K562 (cell line): ENCODE results near the gene CSF2. TPM values are rescaled to one million over a fixed set of nuclear protein-coding genes. Genes with fewer than 3 reads are reported as not detected.

Source experiments
- FOXP1 ChIP-seq: sonication (generic); formaldehyde crosslinking; IDR thresholded peaks from 2 replicates; pipeline ENCODE4 v1.8.0; 2022; ENCODE audit warnings: mild to moderate bottlenecking, missing genetic modification reagents
- HDAC1 ChIP-seq, 2 experiments: fragments of 450-650 bp; IDR thresholded peaks; 2 replicates each; pipeline ENCODE4 v1.6.1; 2016 to 2017; ENCODE audit warnings: inconsistent platforms in 1 of 2, mild to moderate bottlenecking in 1 of 2, moderate library complexity in 1 of 2
- HMGN3 ChIP-seq: IDR thresholded peaks from 2 replicates; pipeline ENCODE4 v1.6.1; 2011; ENCODE audit warnings: borderline replicate concordance, low read depth, mild to moderate bottlenecking, mixed read lengths, low read length; ENCODE audit not compliant: insufficient read length; ENCODE audit errors: extremely low read depth
- IFI16 ChIP-seq: fragments of 250-450 bp; sonication (Bioruptor Pico); IDR thresholded peaks from 2 replicates; pipeline ENCODE4 v2.1.2; 2022; ENCODE audit warnings: mild to moderate bottlenecking, inconsistent platforms
- ILF3 ChIP-seq: fragments of 450-650 bp; IDR thresholded peaks from 2 replicates; pipeline ENCODE4 v1.6.1; 2018; ENCODE audit warnings: antibody characterized with exemption, mild to moderate bottlenecking, moderate library complexity, borderline replicate concordance
- MEIS2 ChIP-seq: fragments of 450-650 bp; IDR thresholded peaks from 2 replicates; pipeline ENCODE4 v1.6.1; 2014; ENCODE audit warnings: mild to moderate bottlenecking; ENCODE audit not compliant: partially characterized antibody
- MITF ChIP-seq: IDR thresholded peaks from 2 replicates; pipeline ENCODE4 v1.6.1; 2014; ENCODE audit warnings: antibody characterized with exemption
- MNT ChIP-seq, 2 experiments: fragments of 450-650 bp; conservative IDR thresholded peaks; 2 replicates each; pipeline ENCODE4 v1.6.1; 2017; ENCODE audit warnings: mild to moderate bottlenecking in 2 of 2, moderate library complexity in 2 of 2
- MYBL2 ChIP-seq, 2 experiments: fragments of 450-650 bp in 1 of 2; sonication (generic) in 1 of 2; formaldehyde crosslinking in 1 of 2; IDR thresholded peaks; 2 replicates each; pipeline versions ENCODE4 v1.6.1 to v1.8.1; 2017 to 2022; ENCODE audit warnings: borderline replicate concordance in 1 of 2, inconsistent platforms in 1 of 2, low read depth in 1 of 2, mild to moderate bottlenecking in 1 of 2, missing genetic modification reagents in 1 of 2, moderate library complexity in 1 of 2
- PBX2 ChIP-seq, 2 experiments: IDR thresholded peaks in 1 of 2; conservative IDR thresholded peaks in 1 of 2; 2 replicates each; pipeline ENCODE4 v1.6.1; 2016; ENCODE audit warnings: low read depth in 2 of 2, mild to moderate bottlenecking in 1 of 2, missing compliant biosample characterization in 1 of 2, missing genetic modification characterization in 1 of 2, moderate library complexity in 1 of 2
- RREB1 ChIP-seq: fragments of 250-450 bp; sonication (Bioruptor Pico); IDR thresholded peaks from 2 replicates; pipeline ENCODE4 v1.4.0; 2020
- RUNX1 ChIP-seq: sonication (generic); IDR thresholded peaks from 2 replicates; pipeline ENCODE4 v1.6.1; 2016; ENCODE audit warnings: antibody characterized with exemption, low read depth
- TGIF2 ChIP-seq: sonication (generic); formaldehyde crosslinking; IDR thresholded peaks from 2 replicates; pipeline ENCODE4 v1.8.1; 2022; ENCODE audit warnings: mild to moderate bottlenecking, missing genetic modification reagents, moderate library complexity
- ZNF445 ChIP-seq: fragments of 250-450 bp; sonication (Bioruptor Pico); IDR thresholded peaks from 2 replicates; pipeline ENCODE4 v1.4.0; 2020; ENCODE audit warnings: low read depth, mild to moderate bottlenecking, moderate library complexity
- ZNF717 ChIP-seq: fragments of 250-450 bp; sonication (Bioruptor Pico); IDR thresholded peaks from 2 replicates; pipeline ENCODE4 v1.5.0; 2021
- polyA plus RNA-seq, 8 experiments: library from polyadenylated mRNA; depleted of rRNA in 4 of 8; stranded (reverse) in 5 of 8; unstranded in 3 of 8; fragments of >200 nt; fragmentation: Nextera tagmentation in 2 of 8; fragmentation: Illumina TruSeq in 1 of 8; extraction: Ambion mirVana in 2 of 8; extraction: Trizol in 1 of 8; gene quantifications; 2 replicates each; pipeline versions ENCODE4 v1.2.1 to v1.2.3, GENCODE V29; 2011 to 2014; ENCODE audit warnings: inconsistent platforms in 1 of 8, missing spikeins in 1 of 8
- total RNA-seq, 7 experiments: library from RNA; depleted of rRNA in 6 of 7; stranded (reverse); fragments of >200 nt in 6 of 7; fragmentation: Illumina TruSeq in 2 of 7; extraction: Trizol in 2 of 7; gene quantifications; 2 replicates each; pipeline versions ENCODE4 v1.2.1 to v1.2.3, GENCODE V29; 2011 to 2021; ENCODE audit warnings: low replicate concordance in 1 of 7

Gene CSF2
- total and polyA plus RNA-seq, 9 of the 15 experiments (the other 6 are each of a cell fraction or from before 2014, with no cell fraction given), result 0.25 to 0.29 TPM; not detected in 7

GRCh38 chr5:132087176-132087575, 13.6 kb downstream of the CSF2 start (continued):
- no peak for TF ChIP-seq PBX2 (CRISPR knock-in tag; IDR thresholded peaks at IDR 0.05; ENCODE audit: low read depth)
- TF ChIP-seq PBX2 (tag; conservative IDR thresholded peaks at IDR 0.05; ENCODE audit: low read depth), result peak; percentile 37; the same call in 1 of the 2 replicates
- TF ChIP-seq ZNF445 (CRISPR knock-in tag), result no peak
- TF ChIP-seq HDAC1 (IDR thresholded peaks at IDR 0.05), result no peak
- no peak for TF ChIP-seq HMGN3
- no peak for TF ChIP-seq MYBL2 (IDR thresholded peaks at IDR 0.05; ENCODE audit: low read depth)
- no peak for TF ChIP-seq MYBL2 (CRISPR knock-in tag; IDR thresholded peaks at IDR 0.05; ENCODE audit: borderline replicate concordance)
- TF ChIP-seq RUNX1, result no peak
- no peak for TF ChIP-seq MITF
- TF ChIP-seq RREB1 (CRISPR knock-in tag), result no peak
- no peak for TF ChIP-seq TGIF2
- TF ChIP-seq MEIS2, result peak; percentile 25
- TF ChIP-seq ILF3, result no peak
- no peak for TF ChIP-seq FOXP1 (CRISPR knock-in tag)
- no peak for TF ChIP-seq IFI16 (CRISPR knock-in tag)
- no peak for TF ChIP-seq MNT (conservative IDR thresholded peaks at IDR 0.05)
- no peak for TF ChIP-seq ZNF717
